NT2/D1 (cell line): ENCODE data around the gene FAM234A.

Experiments used
- SUZ12 ChIP-seq: IDR thresholded peaks from 2 replicates; pipeline ENCODE4 v1.6.1; 2011; ENCODE audit not compliant: insufficient read length, insufficient read depth; ENCODE audit errors: extremely low read depth
- YY1 ChIP-seq: IDR thresholded peaks from 2 replicates; pipeline ENCODE4 v1.6.1; 2011; ENCODE audit not compliant: insufficient read length, insufficient read depth
- ZNF274 ChIP-seq: IDR thresholded peaks from 2 replicates; pipeline ENCODE4 v1.6.1; 2011; ENCODE audit warnings: mild to moderate bottlenecking, low read depth, low read length

DNA sequence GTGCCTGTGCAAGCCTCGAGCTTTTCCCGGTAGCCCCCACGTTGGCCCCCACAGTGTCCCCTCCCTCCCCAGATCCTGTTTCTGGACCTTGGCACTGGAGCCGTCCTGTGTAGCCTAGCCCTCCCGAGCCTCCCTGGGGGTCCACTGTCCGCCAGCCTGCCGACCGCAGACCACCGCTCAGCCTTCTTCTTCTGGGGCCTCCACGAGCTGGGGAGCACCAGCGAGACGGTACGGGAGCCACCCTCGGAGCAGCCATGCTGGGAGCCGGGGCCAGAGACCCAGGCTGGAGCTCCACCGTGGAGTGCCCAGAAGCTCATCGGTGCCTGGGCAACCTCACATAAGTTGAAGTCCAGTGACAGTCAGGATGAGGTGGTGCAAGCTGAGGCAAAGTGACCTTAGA, 29.3 kb downstream of the FAM234A start:
- no peak for TF ChIP-seq YY1
- no peak for TF ChIP-seq ZNF274
- no peak for TF ChIP-seq SUZ12
